Right ventricle myocardium inferior (tissue), 1 donor: ENCODE data around the gene SELPLG. TPM values are rescaled to one million over a fixed set of nuclear protein-coding genes. Genes with fewer than 3 reads are reported as not detected.
A peak's percentile ranks its signal among the peaks of the same experiment; 100 is the strongest.

ENCODE experiments used
- ATAC-seq: fragments of 200-7000 bp; cut with Tn5 transposase; one replicate; pipeline ENCODE4 v1.9.1; 2020; ENCODE audit warnings: mild to moderate bottlenecking, moderate library complexity
- DNase-seq: peaks from one replicate; pipeline ENCODE4 v3.0.0; 2021; ENCODE audit errors: missing footprints
- intact Hi-C: fragments of 100-400 bp; cut with DNase I; formaldehyde crosslinking; loops from one replicate; pipeline ENCODE4 v1.11.0; 2022
- total RNA-seq: library from RNA; stranded (reverse); fragmentation: NEBNext Ultra II Directional; extraction: Animal tissue kit (Norgen Biotek cat#: 25700); gene quantifications from one replicate; pipeline ENCODE4 v1.2.1, GENCODE V29; 2021
- donor health status: DM: no; HTN: yes; CAD: no; lungs with severe emphysema.

The SELPLG gene
- total RNA-seq, 1 donor from 2014 or later = 4.9 TPM

- intact Hi-C loops = no loop called here
- DNase-seq (no peak), ATAC-seq (no peak)
Measured at GRCh38 chr12:108612788-108613282, 20.9 kb downstream of the SELPLG start.

- intact Hi-C loops = no loop called here
- DNase-seq = no peak
- no peak for ATAC-seq
Measured at GRCh38 chr12:108611884-108612415, 21.7 kb downstream of the SELPLG start.

- ATAC-seq (no peak), DNase-seq (no peak)
- intact Hi-C loops = no loop called here
Measured at GRCh38 chr12:108610856-108611605, 22.7 kb downstream of the SELPLG start.

GRCh38 chr12:108610336-108610815 lies 23.3 kb downstream of the SELPLG start:
- ATAC-seq (no peak), DNase-seq (no peak)
- intact Hi-C loops = no loop called here

- intact Hi-C loops = no loop called here
- DNase-seq (peak; percentile 85), ATAC-seq (peak; percentile 87)
Measured at GRCh38 chr12:108609537-108610335, 24.0 kb downstream of the SELPLG start.

- DNase-seq (no peak), ATAC-seq (no peak)
- intact Hi-C loops = no loop called here
Measured at GRCh38 chr12:108608616-108609015, 25.1 kb downstream of the SELPLG start.

GRCh38 chr12:108607981-108608600 lies 25.6 kb downstream of the SELPLG start:
- ATAC-seq (no peak), DNase-seq (no peak)
- intact Hi-C loops = no loop called here

GRCh38 chr12:108606492-108606891 lies 27.2 kb downstream of the SELPLG start:
- no peak for DNase-seq
- intact Hi-C loops = no loop called here
- no peak for ATAC-seq

GRCh38 chr12:108605690-108606406 lies 27.8 kb downstream of the SELPLG start:
- intact Hi-C loops = no loop called here
- no peak for ATAC-seq

GRCh38 chr12:108605000-108605689 lies 28.5 kb downstream of the SELPLG start:
- intact Hi-C loops = no loop called here
- DNase-seq (no peak), ATAC-seq (no peak)

More at GRCh38 chr12:108605690-108606406, 27.8 kb downstream of the SELPLG start:
- DNase-seq = no peak

- ATAC-seq (no peak), DNase-seq (no peak)
- intact Hi-C loops = no loop called here
Measured at GRCh38 chr12:108604208-108604941, 29.3 kb downstream of the SELPLG start.

GRCh38 chr12:108603743-108604142 lies 30.0 kb downstream of the SELPLG start:
- ATAC-seq (no peak), DNase-seq (no peak)
- intact Hi-C loops = no loop called here

GRCh38 chr12:108602976-108603704 lies 30.6 kb downstream of the SELPLG start:
- DNase-seq = no peak
- intact Hi-C loops = no loop called here
- ATAC-seq = no peak

GRCh38 chr12:108602209-108602705 lies 31.4 kb downstream of the SELPLG start:
- ATAC-seq = no peak
- intact Hi-C loops = no loop called here
- no peak for DNase-seq

- no peak for DNase-seq
- ATAC-seq = no peak
- intact Hi-C loops = no loop called here
Measured at GRCh38 chr12:108600702-108601007, 33.0 kb downstream of the SELPLG start.

- no peak for DNase-seq
- intact Hi-C loops = no loop called here
- ATAC-seq = no peak
Measured at GRCh38 chr12:108599948-108600701, 33.6 kb downstream of the SELPLG start.
